ENCODE data around the gene ABHD3. TPM values are rescaled to one million over a fixed set of nuclear protein-coding genes. Genes with fewer than 3 reads are reported as not detected.

Gene ABHD3
- total and polyA plus RNA-seq, 2 of the 8 experiments (the other 6 are each of a cell fraction or from before 2014, with no cell fraction given): 8.4 to 12.1 TPM

DNA sequence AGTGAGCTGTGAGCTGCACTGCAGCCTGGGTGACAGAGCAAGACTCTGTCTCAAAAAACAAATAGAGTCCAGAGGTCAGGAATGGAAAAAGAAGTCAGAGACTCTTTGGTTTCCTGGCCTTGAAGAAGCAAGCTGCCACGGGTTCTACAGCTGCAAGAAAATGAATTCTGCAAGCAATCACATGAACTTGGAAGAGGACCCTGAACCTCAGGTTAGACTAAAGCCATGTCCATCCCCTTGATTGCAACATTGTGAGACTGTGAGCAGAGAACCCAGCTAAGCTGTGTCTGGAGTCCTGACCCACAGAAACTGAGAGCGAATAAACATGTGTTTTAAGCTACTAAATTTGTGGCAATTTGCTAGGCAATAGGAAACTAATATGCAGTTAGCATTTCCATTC is 23.1 kb upstream of the ABHD3 start:
- Histone ChIP-seq H3K23me2 (ENCODE audit: low read depth, low read length) (no peaks in the 10 kb centered on the region; the same call in 1 of the 2 replicates), H3K4ac (replicated peaks; ENCODE audit: insufficient read length, low read depth, low read length) (no peak overlapping the region), H2AK5ac (ENCODE audit: low read depth, low read length) (no peak overlapping the region), H2BK120ac (replicated peaks; ENCODE audit: low read depth, low read length) (no peak overlapping the region), H2BK20ac (ENCODE audit: low read length) (no peak overlapping the region), H2BK5ac (ENCODE audit: low read depth, low read length) (no peak overlapping the region), H3K79me1 (ENCODE audit: low read depth, low read length) (no peaks in the 10 kb centered on the region), H3K27me3 (replicated peaks in 1 of 4; ENCODE audit: control insufficient read depth in 3 of 4, extremely low read depth in 1 of 4, insufficient read depth in 3 of 4, low read length in 3 of 4) (no peaks in the 10 kb centered on the region), H3K23ac (ENCODE audit: insufficient read length) (no peak overlapping the region), H3K14ac (ENCODE audit: insufficient read length) (no peak overlapping the region), H2BK15ac (ENCODE audit: low read length) (no peak overlapping the region), H3K4me2 (ENCODE audit: insufficient read depth in 1 of 2, low read depth in 2 of 2, low read length in 2 of 2) (no peak overlapping the region), H4K5ac (ENCODE audit: insufficient read length, low read depth, low read length) (no peak overlapping the region), H3K27ac (ENCODE audit: low read depth, low read length) (no peak overlapping the region), H3K4me1 (replicated peaks in 1 of 4; ENCODE audit: control insufficient read depth in 3 of 4, insufficient read depth in 4 of 4, low read length in 3 of 4) (no peaks in the 10 kb centered on the region), H3K56ac (replicated peaks; ENCODE audit: insufficient read length, low read depth, low read length) (no peak overlapping the region), H4K20me1 (replicated peaks in 1 of 2; ENCODE audit: control insufficient read depth in 1 of 2, insufficient read depth in 2 of 2, low read length in 2 of 2) (no peaks in the 10 kb centered on the region), H2AFZ (ENCODE audit: low read length) (no peak overlapping the region), H4K8ac (ENCODE audit: extremely low read depth, insufficient read depth, low read length) (no peak overlapping the region), H3K18ac (ENCODE audit: extremely low read depth, low read length) (no peak overlapping the region), H3K4me3 (ENCODE audit: extremely low read depth in 1 of 4, insufficient read depth in 2 of 4, low read depth in 3 of 4, low read length in 4 of 4) (no peak overlapping the region), H4K91ac (replicated peaks; ENCODE audit: insufficient read length, low read length) (no peak overlapping the region), H3K9me3 (ENCODE audit: insufficient read depth in 2 of 2, low read depth in 1 of 2, low read length in 1 of 2) (no peaks in the 10 kb centered on the region), H3K9ac (replicated peaks in 1 of 4; ENCODE audit: extremely low read depth in 1 of 4, low read depth in 3 of 4, low read length in 3 of 4) (no peak overlapping the region), H3K36me3 (ENCODE audit: control insufficient read depth in 2 of 4, insufficient read depth in 4 of 4, low read length in 3 of 4) (no peaks in the 10 kb centered on the region), H3K79me2 (ENCODE audit: control insufficient read depth in 1 of 2, insufficient read depth in 2 of 2, low read length in 2 of 2) (no peaks in the 10 kb centered on the region), H2BK12ac (ENCODE audit: low read depth, low read length) (no peak overlapping the region)
- 84% methylated on average over 2 of the region's 2 CpGs; no CpG with 5 or more reads in 1 of the 2 experiments for WGBS, 2 experiments (ENCODE audit: extremely low coverage in 1 of 2, insufficient coverage in 1 of 2, insufficient read length in 1 of 2, insufficient replicate concordance in 2 of 2, low coverage in 1 of 2, low lambda C conversion rate in 2 of 2, missing lambda C conversion rate in 1 of 2)
- CTCF ChIA-PET (ENCODE audit: partially characterized antibody): interaction anchor here (0.6 to 0.8 kb wide), 2 partner anchors 12 to 15 kb away, joined by 3 to 4 read pairs; no protein-coding TSS in a partner anchor
- TF ChIP-seq NANOG (IDR thresholded peaks at IDR 0.05; ENCODE audit: insufficient read depth, low read depth, low read length, poor library complexity, severe bottlenecking) (no peak), CHD2 (IDR thresholded peaks at IDR 0.05; ENCODE audit: low read length) (no peak), KDM4A (IDR thresholded peaks at IDR 0.05; ENCODE audit: low read depth, low read length, severe bottlenecking) (no peak), CBX5 (IDR thresholded peaks at IDR 0.05; ENCODE audit: low read depth, low read length) (no peak), BCL11A (IDR thresholded peaks at IDR 0.05; ENCODE audit: low read depth in 2 of 2, low read length in 2 of 2) (no peak), TBP (IDR thresholded peaks at IDR 0.05; ENCODE audit: low read depth, low read length) (no peak), EZH2 (IDR thresholded peaks at IDR 0.05; ENCODE audit: low read depth, low read length, severe bottlenecking) (no peak), SIX5 (IDR thresholded peaks at IDR 0.05; ENCODE audit: low read depth, low read length) (no peak), SP1 (IDR thresholded peaks at IDR 0.05; ENCODE audit: low read depth, low read length) (no peak), TCF12 (IDR thresholded peaks at IDR 0.05; ENCODE audit: low read depth, low read length) (no peak), CTBP2 (IDR thresholded peaks at IDR 0.05; ENCODE audit: borderline replicate concordance, insufficient read depth, insufficient read length, low read length) (no peak), CREB1 (IDR thresholded peaks at IDR 0.05) (no peak), TAF1 (IDR thresholded peaks at IDR 0.05; ENCODE audit: low read depth, low read length) (no peak)
- TF ChIP-seq, protein P1, sequence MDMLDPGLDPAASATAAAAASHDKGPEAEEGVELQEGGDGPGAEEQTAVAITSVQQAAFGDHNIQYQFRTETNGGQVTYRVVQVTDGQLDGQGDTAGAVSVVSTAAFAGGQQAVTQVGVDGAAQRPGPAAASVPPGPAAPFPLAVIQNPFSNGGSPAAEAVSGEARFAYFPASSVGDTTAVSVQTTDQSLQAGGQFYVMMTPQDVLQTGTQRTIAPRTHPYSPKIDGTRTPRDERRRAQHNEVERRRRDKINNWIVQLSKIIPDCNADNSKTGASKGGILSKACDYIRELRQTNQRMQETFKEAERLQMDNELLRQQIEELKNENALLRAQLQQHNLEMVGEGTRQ (IDR thresholded peaks at IDR 0.05; ENCODE audit: low read length): no peak
- POLR2A ChIA-PET (ENCODE audit: partially characterized antibody): no interaction called here
- DNase-seq (ENCODE audit: low read depth in 1 of 2, low spot score in 2 of 2) (no peak), FAIRE-seq (no peak)

Measured in H1 (cell line).